Peyer's patch (tissue), 4 donors: Measurements from ENCODE around the gene IRX5.

Source experiments
- POLR2A ChIP-seq, 2 donors: fragments of 450-650 bp; IDR thresholded peaks; one replicate each; pipeline ENCODE4 v1.5.1; 2017; ENCODE audit warnings: antibody characterized with exemption in 2 of 2, mild to moderate bottlenecking in 2 of 2, moderate library complexity in 2 of 2
- TF ChIP-seq, protein P1 (sequence below), 6 experiments: fragments of 450-650 bp in 4 of 6; fragments of 200-600 bp in 2 of 6; sonication (generic) in 1 of 6; IDR thresholded peaks; one replicate each; pipeline ENCODE4 v1.5.1; 2017 to 2019; ENCODE audit warnings: antibody characterized with exemption in 6 of 6, mild to moderate bottlenecking in 3 of 6, moderate library complexity in 1 of 6

- TF ChIP-seq, protein P1, sequence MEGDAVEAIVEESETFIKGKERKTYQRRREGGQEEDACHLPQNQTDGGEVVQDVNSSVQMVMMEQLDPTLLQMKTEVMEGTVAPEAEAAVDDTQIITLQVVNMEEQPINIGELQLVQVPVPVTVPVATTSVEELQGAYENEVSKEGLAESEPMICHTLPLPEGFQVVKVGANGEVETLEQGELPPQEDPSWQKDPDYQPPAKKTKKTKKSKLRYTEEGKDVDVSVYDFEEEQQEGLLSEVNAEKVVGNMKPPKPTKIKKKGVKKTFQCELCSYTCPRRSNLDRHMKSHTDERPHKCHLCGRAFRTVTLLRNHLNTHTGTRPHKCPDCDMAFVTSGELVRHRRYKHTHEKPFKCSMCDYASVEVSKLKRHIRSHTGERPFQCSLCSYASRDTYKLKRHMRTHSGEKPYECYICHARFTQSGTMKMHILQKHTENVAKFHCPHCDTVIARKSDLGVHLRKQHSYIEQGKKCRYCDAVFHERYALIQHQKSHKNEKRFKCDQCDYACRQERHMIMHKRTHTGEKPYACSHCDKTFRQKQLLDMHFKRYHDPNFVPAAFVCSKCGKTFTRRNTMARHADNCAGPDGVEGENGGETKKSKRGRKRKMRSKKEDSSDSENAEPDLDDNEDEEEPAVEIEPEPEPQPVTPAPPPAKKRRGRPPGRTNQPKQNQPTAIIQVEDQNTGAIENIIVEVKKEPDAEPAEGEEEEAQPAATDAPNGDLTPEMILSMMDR (IDR thresholded peaks at IDR 0.05), result no peak
- TF ChIP-seq POLR2A (IDR thresholded peaks at IDR 0.05), result no peak
Observed at GRCh38 chr16:54903047-54903446, 27.6 kb upstream of the IRX5 start.
